ENCODE measurements around the gene MAPK12.

The MAPK12 gene

GRCh38 chr22:50268655-50269113 lies 7.2 kb upstream of the MAPK12 start:
- no peak for DNase-seq (ENCODE audit: low read depth in 2 of 2)

GRCh38 chr22:50267591-50268390 lies 6.3 kb upstream of the MAPK12 start:
- DNase-seq (ENCODE audit: low read depth in 2 of 2): peak; percentile 42 to 56

GRCh38 chr22:50266994-50267393 lies 5.5 kb upstream of the MAPK12 start:
- DNase-seq (ENCODE audit: low read depth in 2 of 2): no peak

- DNase-seq (ENCODE audit: low read depth in 2 of 2): no peak
These were observed 3.6 kb upstream of the MAPK12 start for GRCh38 chr22:50264946-50265669.

- no peak for DNase-seq (ENCODE audit: low read depth in 2 of 2)
These were observed 2.7 kb upstream of the MAPK12 start for GRCh38 chr22:50264104-50264745.

GRCh38 chr22:50262973-50263617 lies 1.6 kb upstream of the MAPK12 start:
- DNase-seq (ENCODE audit: low read depth in 2 of 2): no peak

- DNase-seq (ENCODE audit: low read depth in 2 of 2): no peak
These were observed 1.0 kb upstream of the MAPK12 start for GRCh38 chr22:50262460-50262911.

GRCh38 chr22:50260801-50261614 lies 475 bp downstream of the MAPK12 start:
- DNase-seq (ENCODE audit: low read depth in 2 of 2): peak in 1 of 2 donors; percentile 37

GRCh38 chr22:50260434-50260800 lies 1.1 kb downstream of the MAPK12 start:
- no peak for DNase-seq (ENCODE audit: low read depth in 2 of 2)

- DNase-seq (ENCODE audit: low read depth in 2 of 2): no peak
These were observed 2.2 kb downstream of the MAPK12 start for GRCh38 chr22:50259302-50259701.

- no peak for DNase-seq (ENCODE audit: low read depth in 2 of 2)
These were observed 2.9 kb downstream of the MAPK12 start for GRCh38 chr22:50258361-50259292.

GRCh38 chr22:50257451-50258360 lies 3.8 kb downstream of the MAPK12 start:
- DNase-seq (ENCODE audit: low read depth in 2 of 2): no peak

- no peak for DNase-seq (ENCODE audit: low read depth in 2 of 2)
These were observed 4.4 kb downstream of the MAPK12 start for GRCh38 chr22:50257041-50257440.

GRCh38 chr22:50256258-50256862 lies 5.1 kb downstream of the MAPK12 start:
- no peak for DNase-seq (ENCODE audit: low read depth in 2 of 2)

- no peak for DNase-seq (ENCODE audit: low read depth in 2 of 2)
These were observed 5.9 kb downstream of the MAPK12 start for GRCh38 chr22:50255607-50256006.

- DNase-seq (ENCODE audit: low read depth in 2 of 2): no peak
These were observed 6.4 kb downstream of the MAPK12 start for GRCh38 chr22:50255099-50255498.

- no peak for DNase-seq (ENCODE audit: low read depth in 2 of 2)
These were observed 7.5 kb downstream of the MAPK12 start for GRCh38 chr22:50253941-50254340.
